ENCODE data around the gene CACNA1B. TPM values are rescaled to one million over a fixed set of nuclear protein-coding genes. Genes with fewer than 3 reads are reported as not detected.
A peak's percentile ranks its signal among the peaks of the same experiment; 100 is the strongest.

CACNA1B gene
- total RNA-seq, 1 donor from 2014 or later = 3.1 TPM

DNA sequence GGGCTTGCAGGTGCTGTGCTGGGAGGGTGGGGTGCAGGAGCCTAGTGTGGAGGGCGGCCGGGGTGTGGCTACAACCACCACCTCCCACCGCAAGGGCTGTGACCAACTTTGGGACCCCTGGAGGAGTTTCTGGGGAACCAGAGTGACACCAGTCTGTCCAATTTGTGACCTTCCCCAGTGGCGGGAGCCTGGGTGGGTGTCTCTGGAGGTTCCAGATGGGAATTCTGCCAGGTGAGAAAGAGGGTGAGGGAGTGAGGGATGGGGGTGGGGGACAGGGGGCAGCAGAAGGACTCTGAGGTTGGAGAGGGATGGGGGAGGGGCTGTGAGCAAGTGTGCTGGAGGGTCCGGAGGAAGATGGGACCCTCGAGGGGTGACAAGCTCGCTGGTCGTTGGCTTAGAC is 4.2 kb upstream of the CACNA1B start:
- H3K9me3 Mint-ChIP-seq = no peaks in the 10 kb centered on the region
- H3K4me1 Mint-ChIP-seq = no peaks in the 10 kb centered on the region
- H3K4me3 Mint-ChIP-seq = no peak overlapping the region
- no peaks in the 10 kb centered on the region for H3K36me3 Mint-ChIP-seq (ENCODE audit: low read depth)
- TF ChIP-seq, protein P1, sequence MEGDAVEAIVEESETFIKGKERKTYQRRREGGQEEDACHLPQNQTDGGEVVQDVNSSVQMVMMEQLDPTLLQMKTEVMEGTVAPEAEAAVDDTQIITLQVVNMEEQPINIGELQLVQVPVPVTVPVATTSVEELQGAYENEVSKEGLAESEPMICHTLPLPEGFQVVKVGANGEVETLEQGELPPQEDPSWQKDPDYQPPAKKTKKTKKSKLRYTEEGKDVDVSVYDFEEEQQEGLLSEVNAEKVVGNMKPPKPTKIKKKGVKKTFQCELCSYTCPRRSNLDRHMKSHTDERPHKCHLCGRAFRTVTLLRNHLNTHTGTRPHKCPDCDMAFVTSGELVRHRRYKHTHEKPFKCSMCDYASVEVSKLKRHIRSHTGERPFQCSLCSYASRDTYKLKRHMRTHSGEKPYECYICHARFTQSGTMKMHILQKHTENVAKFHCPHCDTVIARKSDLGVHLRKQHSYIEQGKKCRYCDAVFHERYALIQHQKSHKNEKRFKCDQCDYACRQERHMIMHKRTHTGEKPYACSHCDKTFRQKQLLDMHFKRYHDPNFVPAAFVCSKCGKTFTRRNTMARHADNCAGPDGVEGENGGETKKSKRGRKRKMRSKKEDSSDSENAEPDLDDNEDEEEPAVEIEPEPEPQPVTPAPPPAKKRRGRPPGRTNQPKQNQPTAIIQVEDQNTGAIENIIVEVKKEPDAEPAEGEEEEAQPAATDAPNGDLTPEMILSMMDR (conservative IDR thresholded peaks at IDR 0.05) = no peak
- H3K27ac Mint-ChIP-seq (ENCODE audit: unreplicated experiment) = no peak overlapping the region
- H3K27me3 Mint-ChIP-seq (ENCODE audit: low read depth) = peaks cover 53% of the 10 kb centered on the region
- no peak for DNase-seq (ENCODE audit: low read depth, low spot score)

DNA sequence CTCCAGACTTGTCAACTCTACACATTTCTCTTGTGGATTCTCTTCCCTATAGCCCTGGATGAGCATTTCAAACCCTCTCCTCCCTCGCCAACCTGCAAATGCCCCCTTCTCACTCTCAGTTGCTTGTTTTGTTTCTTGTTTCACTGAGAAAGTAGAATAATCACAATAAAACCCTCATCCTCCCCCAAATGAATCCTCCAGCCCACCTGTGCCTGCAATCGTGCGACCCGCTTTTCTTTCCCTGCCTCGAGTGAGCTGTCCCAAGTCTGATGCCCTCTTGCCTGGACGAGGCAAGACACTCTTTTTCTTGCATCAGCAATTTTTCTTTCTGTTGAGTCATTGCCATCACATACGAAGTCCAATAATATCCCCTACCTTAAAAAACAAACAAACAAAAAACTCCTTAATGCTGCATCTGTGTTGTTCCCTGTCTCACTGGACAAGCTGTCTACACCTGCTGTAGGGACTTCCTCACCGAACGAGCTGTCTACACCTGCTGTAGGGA is 3.7 kb upstream of the CACNA1B start:
- TF ChIP-seq, protein P1 (conservative IDR thresholded peaks at IDR 0.05) = no peak
- no peak for DNase-seq (ENCODE audit: low read depth, low spot score)
- no peaks in the 10 kb centered on the region for H3K36me3 Mint-ChIP-seq (ENCODE audit: low read depth)
- no peaks in the 10 kb centered on the region for H3K9me3 Mint-ChIP-seq
- no peak overlapping the region for H3K4me3 Mint-ChIP-seq
- no peak overlapping the region for H3K27ac Mint-ChIP-seq (ENCODE audit: unreplicated experiment)
- no peaks in the 10 kb centered on the region for H3K4me1 Mint-ChIP-seq
- H3K27me3 Mint-ChIP-seq (ENCODE audit: low read depth) = peaks cover 51% of the 10 kb centered on the region

DNA sequence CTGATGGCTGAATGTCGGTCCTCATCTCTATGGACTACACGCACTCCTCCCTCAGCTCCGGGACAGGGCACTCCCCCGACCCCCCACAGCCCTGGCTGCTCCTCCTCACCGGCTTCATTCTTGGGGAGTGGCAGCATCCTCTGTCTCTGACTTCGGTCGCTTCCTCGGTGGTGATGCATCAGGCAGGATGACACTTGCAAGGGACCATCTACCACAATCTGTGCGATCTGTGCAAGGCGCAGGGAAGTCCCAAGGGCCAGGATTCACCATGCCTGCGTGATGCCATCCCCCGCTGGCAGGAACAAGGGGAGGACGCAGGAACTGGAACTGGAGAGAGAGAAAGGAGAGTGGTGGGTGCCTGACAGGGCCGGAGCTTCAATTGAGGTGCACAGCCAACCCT is 2.2 kb upstream of the CACNA1B start:
- Mint-ChIP-seq H3K9me3 (no peaks in the 10 kb centered on the region), H3K36me3 (ENCODE audit: low read depth) (no peaks in the 10 kb centered on the region), H3K27me3 (ENCODE audit: low read depth) (peaks cover 56% of the 10 kb centered on the region)

DNA sequence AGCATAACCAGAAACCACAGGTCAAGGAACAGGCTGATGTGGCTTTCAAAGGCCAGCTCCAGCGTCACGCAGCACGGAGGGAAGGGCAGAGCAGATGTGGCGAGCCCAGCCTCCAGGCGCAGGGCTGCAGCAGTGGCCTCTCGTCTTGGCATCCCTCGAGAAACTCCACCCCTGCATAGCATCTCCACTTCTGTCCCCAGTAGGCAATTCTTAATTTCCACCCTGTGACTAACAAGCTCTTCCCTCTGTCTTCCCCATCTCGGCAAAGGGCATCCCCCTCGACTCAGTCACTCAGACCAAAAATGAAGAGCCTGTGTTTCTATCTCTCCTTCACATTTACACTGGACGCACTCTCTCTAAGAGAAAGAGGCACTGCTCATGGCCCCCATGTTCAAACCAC is 1.7 kb upstream of the CACNA1B start:
- H3K9me3 Mint-ChIP-seq = no peaks in the 10 kb centered on the region
- no peak overlapping the region for H3K4me3 Mint-ChIP-seq
- DNase-seq (ENCODE audit: low read depth, low spot score) = no peak
- no peak overlapping the region for H3K27ac Mint-ChIP-seq (ENCODE audit: unreplicated experiment)
- H3K36me3 Mint-ChIP-seq (ENCODE audit: low read depth) = no peaks in the 10 kb centered on the region
- TF ChIP-seq, protein P1 (conservative IDR thresholded peaks at IDR 0.05) = no peak
- H3K27me3 Mint-ChIP-seq (ENCODE audit: low read depth) = peaks cover 56% of the 10 kb centered on the region
- no peaks in the 10 kb centered on the region for H3K4me1 Mint-ChIP-seq

More for the DNA sequence above, 2.2 kb upstream of the CACNA1B start:
- no peaks in the 10 kb centered on the region for H3K4me1 Mint-ChIP-seq
- H3K27ac Mint-ChIP-seq (ENCODE audit: unreplicated experiment) = no peak overlapping the region
- TF ChIP-seq, protein P1 (conservative IDR thresholded peaks at IDR 0.05) = no peak
- no peak overlapping the region for H3K4me3 Mint-ChIP-seq
- no peak for DNase-seq (ENCODE audit: low read depth, low spot score)

DNA sequence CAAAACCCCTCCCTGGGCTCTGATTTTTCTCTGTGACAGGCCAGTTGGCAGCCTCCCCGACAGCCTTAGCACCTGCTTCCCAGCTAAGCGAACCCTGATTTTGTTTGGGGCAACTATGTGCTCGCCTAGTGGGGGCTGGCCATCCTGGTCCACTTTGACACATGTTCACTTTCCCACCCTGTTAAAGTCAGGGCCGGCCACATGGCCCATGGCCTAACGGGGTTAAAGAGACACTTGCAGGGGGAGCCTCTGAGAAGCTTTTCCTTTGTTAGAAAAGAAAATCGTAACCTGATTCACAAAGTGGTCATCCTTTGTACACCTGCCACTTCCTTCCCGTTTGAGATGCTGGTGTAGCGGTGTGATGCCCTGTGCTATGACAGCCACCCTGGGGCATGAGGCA is 1.3 kb upstream of the CACNA1B start:
- Mint-ChIP-seq H3K4me1 (no peaks in the 10 kb centered on the region), H3K27ac (ENCODE audit: unreplicated experiment) (no peak overlapping the region), H3K4me3 (peak overlapping the region; percentile 63), H3K36me3 (ENCODE audit: low read depth) (no peaks in the 10 kb centered on the region), H3K27me3 (ENCODE audit: low read depth) (peaks cover 56% of the 10 kb centered on the region), H3K9me3 (no peaks in the 10 kb centered on the region)
- no peak for DNase-seq (ENCODE audit: low read depth, low spot score)
- TF ChIP-seq, protein P1 (conservative IDR thresholded peaks at IDR 0.05) = no peak

Data from neural crest cell (in vitro differentiated cells).